ENCODE data around the gene ATP13A5.

ATP13A5 gene

GRCh38 chr3:193342551-193342950 lies 36.0 kb downstream of the ATP13A5 start:
- no peak for DNase-seq (ENCODE audit: low spot score)
- TF ChIP-seq CTCF (IDR thresholded peaks at IDR 0.05; ENCODE audit: extremely low read depth, insufficient read depth, missing control alignments) = no peak
- in situ Hi-C loops (cut with MboI; ENCODE audit: low pct_unique_long_range_greater_than_20kb, low sequenced_read_pairs, unreplicated experiment) = no loop called here

GRCh38 chr3:193335031-193335430 lies 43.5 kb downstream of the ATP13A5 start:
- no peak for TF ChIP-seq CTCF (IDR thresholded peaks at IDR 0.05; ENCODE audit: extremely low read depth, insufficient read depth, missing control alignments)
- no peak for DNase-seq (ENCODE audit: low spot score)
- in situ Hi-C loops (cut with MboI; ENCODE audit: low pct_unique_long_range_greater_than_20kb, low sequenced_read_pairs, unreplicated experiment) = no loop called here

- no peak for TF ChIP-seq CTCF (IDR thresholded peaks at IDR 0.05; ENCODE audit: extremely low read depth, insufficient read depth, missing control alignments)
- no peak for DNase-seq (ENCODE audit: low spot score)
- in situ Hi-C loops (cut with MboI; ENCODE audit: low pct_unique_long_range_greater_than_20kb, low sequenced_read_pairs, unreplicated experiment) = no loop called here
Measured at GRCh38 chr3:193333229-193333628, 45.3 kb downstream of the ATP13A5 start.

GRCh38 chr3:193330555-193331204 lies 47.9 kb downstream of the ATP13A5 start:
- TF ChIP-seq CTCF (IDR thresholded peaks at IDR 0.05; ENCODE audit: extremely low read depth, insufficient read depth, missing control alignments) = no peak
- in situ Hi-C loops (cut with MboI; ENCODE audit: low pct_unique_long_range_greater_than_20kb, low sequenced_read_pairs, unreplicated experiment) = no loop called here
- DNase-seq (ENCODE audit: low spot score) = no peak

GRCh38 chr3:193317682-193318300 lies 60.8 kb downstream of the ATP13A5 start:
- DNase-seq (ENCODE audit: low spot score) = no peak
- TF ChIP-seq CTCF (IDR thresholded peaks at IDR 0.05; ENCODE audit: extremely low read depth, insufficient read depth, missing control alignments) = no peak
- in situ Hi-C loops (cut with MboI; ENCODE audit: low pct_unique_long_range_greater_than_20kb, low sequenced_read_pairs, unreplicated experiment) = no loop called here

GRCh38 chr3:193314161-193314560 lies 64.4 kb downstream of the ATP13A5 start:
- no peak for DNase-seq (ENCODE audit: low spot score)
- in situ Hi-C loops (cut with MboI; ENCODE audit: low pct_unique_long_range_greater_than_20kb, low sequenced_read_pairs, unreplicated experiment) = no loop called here
- no peak for TF ChIP-seq CTCF (IDR thresholded peaks at IDR 0.05; ENCODE audit: extremely low read depth, insufficient read depth, missing control alignments)
